Measurements from ENCODE around the gene PRAC2.

PRAC2 gene

GRCh38 chr17:48735062-48735351 is 12.0 kb downstream of the PRAC2 start:
- Histone ChIP-seq H2BK15ac (ENCODE audit: low read depth, poor library complexity, severe bottlenecking) (no peak overlapping the region), H2BK120ac (ENCODE audit: low read depth, low read length) (no peak overlapping the region), H3K14ac (ENCODE audit: low read length in 2 of 2) (no peak overlapping the region), H3K4me2 (ENCODE audit: low read length, poor library complexity, severe bottlenecking) (no peak overlapping the region), H3K27ac (ENCODE audit: low read length, poor library complexity, severe bottlenecking) (no peak overlapping the region), H3K9ac (ENCODE audit: low read length) (no peak overlapping the region), H3K27me3 (ENCODE audit: control insufficient read depth in 1 of 2, insufficient read depth in 1 of 2, low read length in 2 of 2) (peaks cover 96 to 98% of the 10 kb centered on the region in 2 experiments), H3K4me1 (ENCODE audit: control insufficient read depth, insufficient read depth, low read depth, low read length) (peaks cover 5% of the 10 kb centered on the region), H2BK12ac (ENCODE audit: low read length in 2 of 2) (no peak overlapping the region), H3K9me3 (ENCODE audit: control insufficient read depth, low read length) (no peaks in the 10 kb centered on the region), H3K23ac (ENCODE audit: low read length in 2 of 2) (no peak overlapping the region), H3K36me3 (ENCODE audit: control insufficient read depth in 1 of 2, insufficient read depth in 2 of 2, low read depth in 1 of 2, low read length in 2 of 2) (no peaks in the 10 kb centered on the region), H3K4me3 (ENCODE audit: insufficient read depth in 1 of 2, low read depth in 1 of 2, low read length in 2 of 2) (no peak overlapping the region), H2BK5ac (ENCODE audit: low read depth, low read length, poor library complexity, severe bottlenecking) (no peak overlapping the region), H3K4ac (ENCODE audit: low read depth in 1 of 2, low read length in 2 of 2) (no peak overlapping the region), H3K18ac (ENCODE audit: low read depth in 1 of 2, low read length in 2 of 2) (no peak overlapping the region), H4K8ac (ENCODE audit: low read length) (no peak overlapping the region), H2AK5ac (ENCODE audit: low read length, severe bottlenecking) (no peak overlapping the region), H2AFZ (ENCODE audit: low read depth, low read length) (no peak overlapping the region), H3K79me1 (replicated peaks; ENCODE audit: low read length, poor library complexity, severe bottlenecking) (no peaks in the 10 kb centered on the region), H4K91ac (ENCODE audit: low read length) (no peak overlapping the region)
- no peak for DNase-seq
- 14% methylated on average over 7 of the region's 7 CpGs for WGBS

- no peak overlapping the region for H2AFZ ChIP-seq (ENCODE audit: low read depth, low read length)
- no peak overlapping the region for H2BK12ac ChIP-seq (ENCODE audit: low read length in 2 of 2)
- H2BK5ac ChIP-seq (ENCODE audit: low read depth, low read length, poor library complexity, severe bottlenecking): no peak overlapping the region
- peaks cover 94 to 99% of the 10 kb centered on the region in 2 experiments for H3K27me3 ChIP-seq (ENCODE audit: control insufficient read depth in 1 of 2, insufficient read depth in 1 of 2, low read length in 2 of 2)
- H3K9ac ChIP-seq (ENCODE audit: low read length): no peak overlapping the region
- 82% methylated on average over 4 of the region's 4 CpGs for WGBS
- no peak overlapping the region for H3K27ac ChIP-seq (ENCODE audit: low read length, poor library complexity, severe bottlenecking)
- no peak overlapping the region for H3K4me3 ChIP-seq (ENCODE audit: insufficient read depth in 1 of 2, low read depth in 1 of 2, low read length in 2 of 2)
- no peak overlapping the region for H3K4me2 ChIP-seq (ENCODE audit: low read length, poor library complexity, severe bottlenecking)
- no peak overlapping the region for H2BK15ac ChIP-seq (ENCODE audit: low read depth, poor library complexity, severe bottlenecking)
- H3K79me1 ChIP-seq (replicated peaks; ENCODE audit: low read length, poor library complexity, severe bottlenecking): no peaks in the 10 kb centered on the region
- no peak overlapping the region for H3K14ac ChIP-seq (ENCODE audit: low read length in 2 of 2)
- no peak overlapping the region for H2BK120ac ChIP-seq (ENCODE audit: low read depth, low read length)
- peaks cover 5% of the 10 kb centered on the region for H3K4me1 ChIP-seq (ENCODE audit: control insufficient read depth, insufficient read depth, low read depth, low read length)
- H4K8ac ChIP-seq (ENCODE audit: low read length): no peak overlapping the region
- H3K18ac ChIP-seq (ENCODE audit: low read depth in 1 of 2, low read length in 2 of 2): no peak overlapping the region
- no peak overlapping the region for H4K91ac ChIP-seq (ENCODE audit: low read length)
- DNase-seq: no peak
- no peak overlapping the region for H2AK5ac ChIP-seq (ENCODE audit: low read length, severe bottlenecking)
- no peaks in the 10 kb centered on the region for H3K36me3 ChIP-seq (ENCODE audit: control insufficient read depth in 1 of 2, insufficient read depth in 2 of 2, low read depth in 1 of 2, low read length in 2 of 2)
- no peaks in the 10 kb centered on the region for H3K9me3 ChIP-seq (ENCODE audit: control insufficient read depth, low read length)
- H3K4ac ChIP-seq (ENCODE audit: low read depth in 1 of 2, low read length in 2 of 2): no peak overlapping the region
- no peak overlapping the region for H3K23ac ChIP-seq (ENCODE audit: low read length in 2 of 2)
Measured at GRCh38 chr17:48737330-48738043, 14.5 kb downstream of the PRAC2 start.

- Histone ChIP-seq H3K4me1 (ENCODE audit: control insufficient read depth, insufficient read depth, low read depth, low read length) (peaks cover 1% of the 10 kb centered on the region), H2AFZ (ENCODE audit: low read depth, low read length) (no peak overlapping the region), H3K4me2 (ENCODE audit: low read length, poor library complexity, severe bottlenecking) (no peak overlapping the region), H3K79me1 (replicated peaks; ENCODE audit: low read length, poor library complexity, severe bottlenecking) (no peaks in the 10 kb centered on the region), H4K8ac (ENCODE audit: low read length) (no peak overlapping the region), H2AK5ac (ENCODE audit: low read length, severe bottlenecking) (no peak overlapping the region), H3K27ac (ENCODE audit: low read length, poor library complexity, severe bottlenecking) (no peak overlapping the region), H2BK5ac (ENCODE audit: low read depth, low read length, poor library complexity, severe bottlenecking) (no peak overlapping the region), H3K14ac (ENCODE audit: low read length in 2 of 2) (no peak overlapping the region), H3K23ac (ENCODE audit: low read length in 2 of 2) (no peak overlapping the region), H3K36me3 (ENCODE audit: control insufficient read depth in 1 of 2, insufficient read depth in 2 of 2, low read depth in 1 of 2, low read length in 2 of 2) (no peaks in the 10 kb centered on the region), H2BK12ac (ENCODE audit: low read length in 2 of 2) (no peak overlapping the region), H4K91ac (ENCODE audit: low read length) (no peak overlapping the region), H2BK15ac (ENCODE audit: low read depth, poor library complexity, severe bottlenecking) (no peak overlapping the region), H3K4me3 (ENCODE audit: insufficient read depth in 1 of 2, low read depth in 1 of 2, low read length in 2 of 2) (no peak overlapping the region), H3K4ac (ENCODE audit: low read depth in 1 of 2, low read length in 2 of 2) (no peak overlapping the region), H2BK120ac (ENCODE audit: low read depth, low read length) (no peak overlapping the region), H3K18ac (ENCODE audit: low read depth in 1 of 2, low read length in 2 of 2) (no peak overlapping the region), H3K27me3 (ENCODE audit: control insufficient read depth in 1 of 2, insufficient read depth in 1 of 2, low read length in 2 of 2) (peaks cover 94 to 99% of the 10 kb centered on the region in 2 experiments), H3K9me3 (ENCODE audit: control insufficient read depth, low read length) (no peaks in the 10 kb centered on the region), H3K9ac (ENCODE audit: low read length) (no peak overlapping the region)
- DNase-seq: no peak
- WGBS: 16% methylated on average over 11 of the region's 11 CpGs
Measured at GRCh38 chr17:48738424-48738802, 15.4 kb downstream of the PRAC2 start.

GRCh38 chr17:48738803-48739526 is 16.0 kb downstream of the PRAC2 start:
- WGBS: 3% methylated on average over 32 of the region's 37 CpGs
- no peak overlapping the region for H2AFZ ChIP-seq (ENCODE audit: low read depth, low read length)
- H3K23ac ChIP-seq (ENCODE audit: low read length in 2 of 2): no peak overlapping the region
- H3K27ac ChIP-seq (ENCODE audit: low read length, poor library complexity, severe bottlenecking): no peak overlapping the region
- peaks cover 1% of the 10 kb centered on the region for H3K4me1 ChIP-seq (ENCODE audit: control insufficient read depth, insufficient read depth, low read depth, low read length)
- H4K91ac ChIP-seq (ENCODE audit: low read length): no peak overlapping the region
- H3K9me3 ChIP-seq (ENCODE audit: control insufficient read depth, low read length): no peaks in the 10 kb centered on the region
- no peak overlapping the region for H2AK5ac ChIP-seq (ENCODE audit: low read length, severe bottlenecking)
- H3K18ac ChIP-seq (ENCODE audit: low read depth in 1 of 2, low read length in 2 of 2): no peak overlapping the region
- no peak overlapping the region for H3K9ac ChIP-seq (ENCODE audit: low read length)
- H3K4me3 ChIP-seq (ENCODE audit: insufficient read depth in 1 of 2, low read depth in 1 of 2, low read length in 2 of 2): no peak overlapping the region
- no peaks in the 10 kb centered on the region for H3K79me1 ChIP-seq (replicated peaks; ENCODE audit: low read length, poor library complexity, severe bottlenecking)
- peaks cover 94 to 99% of the 10 kb centered on the region in 2 experiments for H3K27me3 ChIP-seq (ENCODE audit: control insufficient read depth in 1 of 2, insufficient read depth in 1 of 2, low read length in 2 of 2)
- H2BK12ac ChIP-seq (ENCODE audit: low read length in 2 of 2): no peak overlapping the region
- H3K14ac ChIP-seq (ENCODE audit: low read length in 2 of 2): no peak overlapping the region
- H2BK15ac ChIP-seq (ENCODE audit: low read depth, poor library complexity, severe bottlenecking): no peak overlapping the region
- no peaks in the 10 kb centered on the region for H3K36me3 ChIP-seq (ENCODE audit: control insufficient read depth in 1 of 2, insufficient read depth in 2 of 2, low read depth in 1 of 2, low read length in 2 of 2)
- DNase-seq: no peak
- no peak overlapping the region for H2BK120ac ChIP-seq (ENCODE audit: low read depth, low read length)
- no peak overlapping the region for H2BK5ac ChIP-seq (ENCODE audit: low read depth, low read length, poor library complexity, severe bottlenecking)
- no peak overlapping the region for H4K8ac ChIP-seq (ENCODE audit: low read length)
- no peak overlapping the region for H3K4me2 ChIP-seq (ENCODE audit: low read length, poor library complexity, severe bottlenecking)
- no peak overlapping the region for H3K4ac ChIP-seq (ENCODE audit: low read depth in 1 of 2, low read length in 2 of 2)

Data from mesenchymal stem cell (in vitro differentiated cells and primary cell).